Lung microvascular endothelial cell (primary cell): ENCODE results near the gene PIP5K1C. TPM values are rescaled to one million over a fixed set of nuclear protein-coding genes. Genes with fewer than 3 reads are reported as not detected.
A peak's percentile ranks its signal among the peaks of the same experiment; 100 is the strongest.

Experiments
- DNase-seq, 2 donors: peaks; one replicate each; pipeline versions ENCODE4 v3.0.0 to v3.0.0-alpha.2; 2010; ENCODE audit warnings: low read depth in 2 of 2
- total RNA-seq: library from RNA; depleted of rRNA; stranded (reverse); fragments of >200 nt; gene quantifications from 2 replicates; pipeline ENCODE4 v1.2.1, GENCODE V29; 2014

Gene PIP5K1C, protein sequence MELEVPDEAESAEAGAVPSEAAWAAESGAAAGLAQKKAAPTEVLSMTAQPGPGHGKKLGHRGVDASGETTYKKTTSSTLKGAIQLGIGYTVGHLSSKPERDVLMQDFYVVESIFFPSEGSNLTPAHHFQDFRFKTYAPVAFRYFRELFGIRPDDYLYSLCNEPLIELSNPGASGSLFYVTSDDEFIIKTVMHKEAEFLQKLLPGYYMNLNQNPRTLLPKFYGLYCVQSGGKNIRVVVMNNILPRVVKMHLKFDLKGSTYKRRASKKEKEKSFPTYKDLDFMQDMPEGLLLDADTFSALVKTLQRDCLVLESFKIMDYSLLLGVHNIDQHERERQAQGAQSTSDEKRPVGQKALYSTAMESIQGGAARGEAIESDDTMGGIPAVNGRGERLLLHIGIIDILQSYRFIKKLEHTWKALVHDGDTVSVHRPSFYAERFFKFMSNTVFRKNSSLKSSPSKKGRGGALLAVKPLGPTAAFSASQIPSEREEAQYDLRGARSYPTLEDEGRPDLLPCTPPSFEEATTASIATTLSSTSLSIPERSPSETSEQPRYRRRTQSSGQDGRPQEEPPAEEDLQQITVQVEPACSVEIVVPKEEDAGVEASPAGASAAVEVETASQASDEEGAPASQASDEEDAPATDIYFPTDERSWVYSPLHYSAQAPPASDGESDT
- total RNA-seq: 19.0 and 28.0 TPM in 2 replicates

DNA sequence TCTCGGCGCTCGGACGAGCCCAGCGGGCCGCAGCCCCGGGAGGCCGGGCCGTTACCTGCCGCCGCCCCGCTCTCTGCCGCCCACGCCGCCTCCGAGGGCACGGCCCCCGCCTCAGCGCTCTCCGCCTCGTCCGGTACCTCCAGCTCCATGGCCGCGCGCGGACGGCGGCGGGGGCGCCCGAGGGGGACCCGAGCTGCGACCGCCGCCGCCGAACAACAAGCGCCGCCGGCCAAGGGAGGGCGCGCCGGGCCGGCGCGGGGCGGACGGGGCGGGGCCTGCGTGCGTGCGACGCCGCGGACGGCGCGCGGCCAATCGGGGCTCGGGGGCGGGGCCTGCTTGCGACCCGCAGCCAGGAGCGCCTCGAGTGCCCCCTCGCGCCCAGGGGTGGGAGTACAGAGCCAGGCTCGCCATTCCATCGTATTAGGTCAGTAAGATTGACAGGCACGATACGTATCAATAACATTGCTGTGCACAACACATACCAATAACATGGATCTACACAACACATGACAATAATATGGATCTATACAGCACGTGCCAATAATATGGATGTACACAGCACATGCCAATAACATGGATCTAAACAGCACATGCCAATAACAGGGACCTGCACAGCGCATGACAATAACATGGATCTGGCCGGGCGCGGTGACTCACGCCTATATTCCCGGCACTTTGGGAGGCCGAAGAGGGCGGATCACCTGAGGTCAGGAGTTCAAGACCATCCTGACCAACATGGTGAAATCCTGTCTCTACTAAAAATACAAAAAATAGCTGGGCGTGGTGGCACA, at the start of gene PIP5K1C:
Gene PIP5K1C (minus strand): TSS at position 227 of the 791 bp plus-strand sequence. CDS start 78 bp downstream, at position 149.
- DNase-seq: peak; percentile 89 to 94

DNA sequence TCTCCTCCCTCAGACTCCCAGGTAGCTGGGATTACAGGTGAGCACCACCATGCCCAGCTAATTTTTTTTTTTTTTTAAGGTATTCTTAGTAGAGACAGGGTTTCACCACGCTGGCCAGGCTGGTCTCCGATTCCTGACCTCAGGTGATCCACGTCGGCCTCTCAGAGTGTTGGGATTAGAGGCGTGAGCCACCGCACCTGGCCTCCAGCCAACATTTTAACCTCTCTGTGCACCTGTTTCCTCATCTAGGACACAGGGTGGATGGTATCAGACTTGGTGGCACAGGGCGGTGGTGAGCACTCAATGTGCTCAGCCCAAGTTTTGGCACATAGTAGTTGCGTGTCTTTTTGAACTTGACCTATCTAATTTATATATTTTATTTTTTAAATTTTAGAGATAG, 48.7 kb upstream of the PIP5K1C start:
- DNase-seq: no peak

DNA sequence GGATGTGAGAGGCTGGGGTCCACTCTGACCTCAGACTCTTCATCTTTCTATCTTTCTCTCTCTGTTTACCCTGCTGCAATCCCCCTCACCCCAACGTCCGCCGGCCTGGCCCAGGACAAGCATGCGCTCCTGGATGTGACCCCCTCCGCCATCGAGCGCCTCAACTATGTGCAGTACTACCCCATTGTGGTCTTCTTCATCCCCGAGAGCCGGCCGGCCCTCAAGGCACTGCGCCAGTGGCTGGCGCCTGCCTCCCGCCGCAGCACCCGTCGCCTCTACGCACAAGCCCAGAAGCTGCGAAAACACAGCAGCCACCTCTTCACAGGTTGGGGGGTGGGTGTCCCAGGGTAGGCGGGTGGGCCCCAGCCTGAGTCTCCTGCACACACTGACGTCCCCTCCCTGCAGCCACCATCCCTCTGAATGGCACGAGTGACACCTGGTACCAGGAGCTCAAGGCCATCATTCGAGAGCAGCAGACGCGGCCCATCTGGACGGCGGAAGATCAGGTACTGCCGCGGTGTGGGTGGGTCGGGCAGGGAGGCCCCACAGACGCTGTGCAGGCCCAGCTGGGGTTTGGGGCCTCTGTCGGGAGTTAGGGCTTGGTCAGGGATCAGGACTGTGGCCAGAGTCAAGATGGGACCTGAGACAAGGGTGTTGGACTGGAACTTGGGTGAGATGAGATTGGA, 46.2 kb upstream of the PIP5K1C start:
- no peak for DNase-seq

DNA sequence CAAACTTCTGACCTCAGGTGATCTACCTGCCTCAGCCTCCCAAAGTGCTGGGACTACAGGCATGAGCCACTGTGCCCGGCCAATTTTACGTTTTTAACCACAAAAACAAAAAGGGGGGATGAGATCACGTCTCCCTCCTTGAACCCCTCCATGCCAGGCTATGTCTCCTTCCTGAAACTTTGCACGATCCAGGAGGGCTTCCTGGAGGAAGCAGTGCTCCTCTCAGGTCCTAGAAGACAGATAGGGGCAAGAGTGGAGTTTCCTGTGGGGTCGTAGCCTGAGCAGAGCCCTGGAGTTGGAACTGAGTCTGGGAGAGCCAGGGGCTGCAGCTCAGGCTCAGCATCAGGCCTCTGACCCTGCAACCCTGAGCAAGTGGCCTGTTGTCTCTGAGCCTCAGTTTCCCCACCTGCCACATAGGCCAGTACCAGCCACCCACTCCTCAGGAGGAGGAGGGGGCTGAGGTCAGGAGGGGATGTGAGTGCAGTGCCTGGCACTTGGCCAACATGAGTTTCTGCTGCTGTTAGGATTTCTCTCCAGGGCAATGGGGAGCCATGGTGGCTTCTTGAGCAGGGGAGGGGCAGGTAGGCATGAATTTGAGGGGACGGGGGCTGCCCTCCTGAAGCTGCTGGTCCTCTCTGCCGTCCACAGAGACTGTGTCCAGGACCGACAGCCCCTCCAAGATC, 45.2 kb upstream of the PIP5K1C start:
- no peak for DNase-seq

DNA sequence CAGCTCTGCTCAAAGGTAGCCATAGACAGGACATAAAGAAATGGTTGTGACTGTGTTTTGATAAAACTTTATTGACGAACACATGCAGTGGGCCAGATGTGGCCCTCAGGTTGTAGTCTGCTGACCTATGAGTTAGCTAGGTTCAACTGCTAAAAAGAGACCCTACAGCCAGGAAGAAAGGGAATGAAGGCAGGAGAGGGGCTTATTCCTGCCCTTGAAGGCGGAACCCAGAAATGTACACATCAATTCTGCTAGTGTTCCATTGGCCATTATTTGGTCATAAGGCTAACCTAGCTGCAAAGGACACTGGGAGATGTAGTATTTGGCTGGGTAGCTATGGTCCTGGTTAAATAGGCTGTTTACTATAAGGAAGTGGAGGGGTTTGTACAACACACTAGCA, 43.2 kb upstream of the PIP5K1C start:
- DNase-seq: peak in 1 of 2 donors; percentile 24

DNA sequence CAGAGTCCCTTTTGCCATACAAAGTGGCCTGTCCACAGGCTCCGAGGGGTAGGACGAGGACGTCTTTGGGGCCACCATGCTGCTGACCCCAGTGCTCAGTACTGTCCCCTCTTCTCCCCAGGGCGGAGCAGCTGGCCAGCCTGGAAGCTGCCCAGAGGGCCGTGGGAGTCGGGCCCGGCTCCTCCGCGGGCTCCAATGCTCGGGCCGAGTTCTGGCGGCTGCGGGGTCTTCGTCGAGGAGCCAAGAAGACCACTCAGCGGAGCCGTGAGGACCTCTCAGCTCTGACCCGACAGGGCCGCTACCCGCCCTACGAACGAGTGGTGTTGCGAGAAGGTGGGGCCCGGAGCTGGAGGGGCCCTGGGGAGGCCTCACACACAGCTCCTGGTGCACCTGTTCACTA, 40.2 kb upstream of the PIP5K1C start:
- no peak for DNase-seq

DNA sequence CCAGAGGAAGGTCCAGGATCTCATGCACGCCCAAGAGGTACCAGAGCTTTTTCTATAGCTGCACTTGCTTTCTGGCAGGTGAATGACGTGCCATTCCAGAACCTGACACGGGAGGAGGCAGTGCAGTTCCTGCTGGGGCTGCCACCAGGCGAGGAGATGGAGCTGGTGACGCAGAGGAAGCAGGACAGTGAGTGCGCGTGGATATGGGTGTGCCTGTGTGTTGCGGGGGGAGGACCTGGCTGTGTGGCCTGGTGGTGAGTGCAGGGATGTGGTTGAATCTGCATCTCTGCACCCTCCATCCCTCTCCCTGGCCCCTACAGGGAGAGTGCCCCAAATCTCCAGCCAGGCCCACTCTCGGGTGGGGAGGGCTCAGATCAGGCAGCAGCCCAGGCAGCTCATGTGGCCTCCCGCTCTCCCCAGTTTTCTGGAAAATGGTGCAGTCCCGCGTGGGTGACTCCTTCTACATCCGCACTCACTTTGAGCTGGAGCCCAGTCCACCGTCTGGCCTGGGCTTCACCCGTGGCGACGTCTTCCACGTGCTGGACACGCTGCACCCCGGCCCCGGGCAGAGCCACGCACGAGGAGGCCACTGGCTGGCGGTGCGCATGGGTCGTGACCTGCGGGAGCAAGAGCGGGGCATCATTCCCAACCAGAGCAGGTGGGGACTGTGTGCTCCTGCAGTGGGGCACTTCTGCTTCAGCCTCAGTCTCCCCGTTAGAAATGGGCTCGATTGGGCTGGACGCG, 38.4 kb upstream of the PIP5K1C start:
- peak in 1 of 2 donors; percentile 22 for DNase-seq

DNA sequence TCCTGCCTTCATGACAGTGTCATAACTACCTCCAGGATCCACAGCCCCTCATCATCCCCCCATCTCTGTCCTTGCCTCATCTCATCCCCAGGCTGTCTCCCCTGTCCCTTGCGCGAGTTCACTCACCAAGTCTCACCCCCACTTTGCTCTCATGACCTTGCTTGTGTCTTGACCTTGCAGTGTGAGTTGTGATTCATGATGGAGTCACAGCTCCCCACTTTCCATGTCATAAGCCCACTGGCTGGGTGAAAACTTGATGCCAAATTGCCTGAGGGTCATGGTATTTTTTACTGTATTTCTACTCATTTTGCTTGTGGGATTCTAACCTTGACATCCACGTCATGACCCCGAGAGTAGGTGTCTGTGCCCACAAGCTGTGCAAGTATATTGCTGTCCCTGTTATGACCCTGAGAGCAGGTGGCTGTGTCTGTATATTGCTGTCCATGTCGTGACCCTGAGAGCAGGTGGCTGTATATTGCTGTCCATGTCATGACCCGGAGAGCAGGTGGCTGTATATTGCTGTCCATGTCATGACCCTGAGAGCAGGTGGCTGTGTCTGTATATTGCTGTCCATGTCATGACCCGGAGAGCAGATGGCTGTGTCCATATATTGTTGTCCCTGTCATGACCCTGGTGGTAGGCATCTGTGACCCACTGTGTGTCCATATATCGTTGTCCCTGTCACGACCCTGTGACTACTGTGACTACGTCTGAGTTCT, 37.4 kb upstream of the PIP5K1C start:
- DNase-seq: no peak

DNA sequence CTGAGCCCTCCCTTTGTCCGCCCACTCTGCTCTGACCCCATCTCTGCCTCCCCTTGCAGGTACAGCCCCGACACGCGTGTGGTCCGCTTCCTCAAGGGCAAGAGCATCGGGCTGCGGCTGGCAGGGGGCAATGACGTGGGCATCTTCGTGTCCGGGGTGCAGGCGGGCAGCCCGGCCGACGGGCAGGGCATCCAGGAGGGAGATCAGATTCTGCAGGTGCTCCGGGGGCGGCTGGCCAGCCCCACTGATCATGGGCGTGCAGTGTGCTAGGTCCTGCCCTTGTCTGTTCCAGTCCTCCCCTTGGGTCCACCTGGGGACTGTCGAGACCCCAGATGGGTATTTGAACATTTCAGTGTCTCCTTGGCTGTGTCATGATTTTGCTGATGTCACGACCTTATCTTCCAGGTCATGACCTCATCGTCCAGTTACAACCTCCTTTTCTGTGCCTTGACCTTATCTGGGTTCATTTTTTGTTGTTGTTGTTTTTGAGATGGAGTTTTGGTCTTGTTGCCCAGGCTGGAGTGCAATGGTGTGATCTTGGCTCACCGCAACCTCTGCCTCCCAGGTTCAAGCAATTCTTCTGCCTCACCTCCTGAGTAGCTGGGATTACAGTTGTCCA, 35.9 kb upstream of the PIP5K1C start:
- no peak for DNase-seq

DNA sequence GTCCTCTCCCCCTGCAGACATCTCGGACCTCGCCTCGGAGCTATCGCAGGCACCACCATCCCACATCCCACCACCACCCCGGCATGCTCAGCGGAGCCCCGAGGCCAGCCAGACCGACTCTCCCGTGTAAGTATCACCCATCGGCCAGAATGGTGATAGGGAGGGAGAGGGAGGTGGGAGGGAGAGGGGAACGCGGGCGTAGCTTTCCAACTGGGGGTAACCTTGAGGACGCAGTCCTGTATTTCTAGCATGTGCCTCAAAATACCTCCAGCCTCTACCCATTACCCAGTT, 34.0 kb upstream of the PIP5K1C start:
- DNase-seq: no peak

DNA sequence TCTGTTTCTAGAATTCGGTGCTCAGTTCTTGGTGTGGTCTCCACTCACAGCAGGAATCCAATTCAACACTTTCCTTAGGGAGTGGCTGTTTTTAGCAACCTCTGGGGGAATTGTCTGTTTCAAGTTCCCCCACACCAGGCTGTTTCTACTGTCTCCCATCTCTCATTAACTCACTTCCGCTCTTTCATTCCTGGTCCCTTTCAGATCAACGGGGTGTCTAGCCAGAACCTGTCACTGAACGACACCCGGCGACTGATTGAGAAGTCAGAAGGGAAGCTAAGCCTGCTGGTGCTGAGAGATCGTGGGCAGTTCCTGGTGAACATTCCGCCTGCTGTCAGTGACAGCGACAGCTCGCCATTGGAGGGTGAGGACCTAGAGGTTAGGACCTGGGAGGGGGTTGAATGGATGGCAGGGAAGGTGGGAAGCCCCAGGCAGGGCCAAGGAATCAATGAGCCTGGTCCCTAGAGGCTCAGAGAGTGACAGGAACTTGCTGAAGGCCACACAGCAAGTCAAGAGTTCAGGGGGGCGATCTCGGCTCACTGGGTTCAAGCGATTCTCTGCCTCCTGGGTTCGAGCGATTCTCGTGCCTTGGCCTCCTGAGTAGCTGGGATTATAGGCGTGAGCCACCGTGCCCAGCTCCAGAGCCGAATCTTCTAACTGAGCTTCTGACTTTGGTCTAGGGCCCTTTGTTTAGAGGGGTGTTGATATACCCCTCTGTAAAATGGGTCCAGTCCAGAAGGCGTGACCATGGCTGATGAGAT, 33.5 kb upstream of the PIP5K1C start:
- no peak for DNase-seq

DNA sequence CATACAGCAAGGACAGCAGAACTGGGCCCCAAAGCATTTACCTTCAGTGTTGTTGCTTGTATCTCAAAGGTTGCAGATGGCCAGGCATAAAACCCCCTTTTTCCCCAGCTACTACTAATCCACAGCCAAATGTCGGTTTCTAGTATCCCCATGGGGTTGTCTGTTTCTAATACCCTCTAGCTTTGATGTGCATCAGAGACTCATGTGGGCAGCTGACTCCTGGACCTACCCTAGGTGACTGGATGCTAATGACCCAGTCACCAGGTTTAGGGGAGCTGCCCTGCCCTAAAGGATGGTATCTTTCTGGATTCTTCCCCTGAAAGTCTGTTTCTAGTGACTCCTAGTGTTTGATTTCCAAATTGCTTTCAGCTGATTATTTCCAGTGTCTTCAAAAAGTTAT, 31.8 kb upstream of the PIP5K1C start:
- no peak for DNase-seq

DNA sequence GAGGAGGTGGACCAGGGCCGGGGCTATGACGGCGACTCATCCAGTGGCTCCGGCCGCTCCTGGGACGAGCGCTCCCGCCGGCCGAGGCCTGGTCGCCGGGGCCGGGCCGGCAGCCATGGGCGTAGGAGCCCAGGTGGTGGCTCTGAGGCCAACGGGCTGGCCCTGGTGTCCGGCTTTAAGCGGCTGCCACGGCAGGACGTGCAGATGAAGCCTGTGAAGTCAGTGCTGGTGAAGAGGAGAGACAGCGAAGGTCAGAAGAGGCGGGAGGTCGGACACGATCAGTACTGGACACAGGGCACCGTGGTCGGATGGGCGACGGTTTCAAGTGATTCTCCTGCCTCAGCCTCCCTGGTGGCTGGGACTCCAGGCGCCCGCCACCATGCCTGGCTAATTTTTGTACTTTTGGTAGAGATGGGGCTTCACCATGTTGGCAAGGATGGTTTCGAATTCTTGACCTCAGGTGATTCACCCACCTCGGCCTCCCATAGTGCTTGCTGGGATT, 30.2 kb upstream of the PIP5K1C start:
- no peak for DNase-seq

DNA sequence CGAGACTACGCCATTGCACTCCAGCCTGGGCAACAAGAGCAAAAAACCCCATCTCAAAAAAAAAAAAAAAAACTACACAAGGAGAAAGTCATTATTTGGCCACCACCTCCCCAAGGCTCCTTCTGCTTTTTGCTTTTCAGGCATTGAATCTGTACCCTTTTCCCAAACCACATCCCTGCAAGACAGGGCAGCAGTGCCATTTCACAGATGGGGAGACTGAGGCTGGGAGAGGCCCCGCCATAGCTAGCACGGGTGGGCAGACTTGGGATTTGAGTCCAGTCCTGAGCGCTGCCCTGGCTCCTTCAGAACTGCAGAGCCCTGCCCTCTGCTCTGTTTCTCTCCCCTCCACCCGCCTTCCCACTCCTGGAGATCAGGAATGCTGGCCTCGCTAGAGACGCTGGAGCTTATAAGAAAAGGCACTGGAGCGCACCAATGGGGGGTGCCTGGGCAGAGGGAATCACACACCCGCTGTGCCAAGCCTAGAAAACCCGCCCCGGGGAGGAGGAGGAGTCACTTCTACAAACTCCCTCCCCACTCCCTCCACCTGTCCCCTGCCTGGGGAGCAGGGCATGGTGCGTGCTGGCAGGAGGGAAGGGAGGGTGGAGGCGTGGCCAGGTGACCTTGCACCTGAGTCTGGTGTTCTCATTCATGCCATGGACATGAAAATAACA, 25.5 kb upstream of the PIP5K1C start:
- DNase-seq: no peak

DNA sequence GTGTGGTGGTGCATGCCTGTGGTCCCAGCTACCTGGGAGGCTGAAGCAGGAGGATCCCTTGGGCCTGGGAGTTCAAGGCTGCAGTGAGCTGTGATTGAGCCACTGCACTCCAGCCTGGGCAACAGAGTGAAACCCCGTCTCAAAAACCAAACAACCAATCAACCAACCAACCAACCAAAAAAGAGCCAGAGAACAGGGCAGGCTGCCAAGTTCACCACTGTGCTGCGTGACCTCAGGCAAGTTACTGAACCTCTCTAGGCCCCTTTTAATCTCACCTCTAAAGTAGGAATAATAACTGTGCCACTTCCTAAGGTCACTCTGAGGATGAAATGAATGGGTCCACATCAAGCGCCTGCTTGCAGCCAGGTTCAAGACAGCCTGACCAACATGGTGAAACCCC, 24.9 kb upstream of the PIP5K1C start:
- DNase-seq: no peak

DNA sequence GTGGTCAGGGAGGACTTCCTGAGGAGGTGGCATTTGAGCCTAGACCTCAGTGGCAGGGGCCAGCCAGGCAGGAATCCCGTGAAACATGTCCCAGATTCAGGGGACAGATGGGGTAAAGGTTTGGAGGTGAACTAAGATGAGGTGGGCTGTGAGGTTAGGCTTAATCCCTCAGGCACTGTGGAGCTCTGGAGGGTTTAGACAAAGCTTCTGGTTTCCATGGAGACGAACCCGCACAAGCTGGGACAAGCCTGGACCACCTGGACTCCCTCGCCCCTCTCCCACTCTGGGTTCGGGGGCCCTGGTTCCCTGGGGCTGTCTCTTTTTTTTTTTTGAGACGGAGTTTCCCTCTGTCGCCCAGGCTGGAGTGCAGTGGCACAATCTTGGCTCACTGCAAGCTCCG, 23.6 kb upstream of the PIP5K1C start:
- no peak for DNase-seq

DNA sequence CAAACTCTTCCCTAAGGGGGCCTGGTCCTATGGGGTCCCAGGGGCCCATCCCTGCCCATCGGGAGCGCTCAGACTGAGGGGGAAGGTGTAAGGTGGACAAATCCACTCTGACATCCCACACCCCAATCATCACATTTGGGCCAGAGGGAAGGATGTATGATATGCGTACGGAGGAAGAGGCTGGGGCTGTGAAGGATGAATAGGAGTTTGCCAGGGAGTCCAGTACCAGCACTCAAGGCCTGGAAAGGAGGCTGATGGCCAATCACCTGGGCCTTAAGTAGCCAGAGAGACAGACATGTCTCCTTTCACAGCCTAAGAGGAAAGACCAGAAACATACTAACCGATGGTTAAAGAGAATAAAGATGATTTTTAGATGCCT, 22.8 kb upstream of the PIP5K1C start:
- DNase-seq: no peak
